GM12878 (cell line): ENCODE measurements around the gene CENPH. TPM values are rescaled to one million over a fixed set of nuclear protein-coding genes. Genes with fewer than 3 reads are reported as not detected.
A peak's percentile ranks its signal among the peaks of the same experiment; 100 is the strongest.

Source experiments
- ATAC-seq: fragments of 200-7000 bp; cut with Tn5 transposase; 3 replicates; pipeline ENCODE4 v1.9.1; 2020; ENCODE audit warnings: mild to moderate bottlenecking, moderate library complexity
- BruUV-seq: library from RNA; stranded (reverse); fragments of 400-500 nt; replicated peaks from 2 replicates; lab custom pipeline; 2021; lab: Mats Ljungman, UMichigan
- CTCF ChIA-PET: fragments of 300-600 bp; sonication (Branson Sonifier 250); formaldehyde crosslinking; extraction: SDS; loops from one replicate; lab custom pipeline; 2021; ENCODE audit warnings: inconsistent platforms; lab: Yijun Ruan, JAX
- POLR2A ChIA-PET: fragments of 350-600 bp; formaldehyde crosslinking; extraction: SDS; loops from one replicate; lab custom pipeline; 2021; ENCODE audit warnings: inconsistent platforms; lab: Charles Lee
- RAD21 ChIA-PET: fragments of 300-600 bp; sonication (Branson Sonifier 250); formaldehyde crosslinking; loops from one replicate; lab custom pipeline; 2023; ENCODE audit warnings: antibody characterized with exemption; ENCODE audit not compliant: unreplicated experiment; lab: Charles Lee
- SMC1A ChIA-PET: fragments of 300-600 bp; sonication (Branson Sonifier 250); formaldehyde crosslinking; loops from one replicate; lab custom pipeline; 2023; ENCODE audit not compliant: unreplicated experiment, uncharacterized antibody; lab: Charles Lee
- DNase-seq: peaks from one replicate; pipeline ENCODE4 v3.0.0-alpha.2; 2011; ENCODE audit warnings: low read depth, low spot score
- FAIRE-seq: peaks from 3 replicates; lab custom pipeline; 2011; peaks lifted over from hg19 to GRCh38; lab: Jason Lieb, UNC
- H2AFZ ChIP-seq: 2 replicates; pipeline ENCODE4 v1.6.0; 2011; ENCODE audit warnings: low read depth, low read length, control low read depth; ENCODE audit not compliant: control insufficient read depth
- H3K27ac ChIP-seq: 2 replicates; pipeline ENCODE4 v1.5.1; 2011; ENCODE audit warnings: control low read depth; ENCODE audit not compliant: control insufficient read depth, insufficient read depth
- H3K27me3 ChIP-seq, 2 experiments: replicated peaks in 1 of 2; 2 replicates each; pipeline versions ENCODE4 v1.6.0 to v1.6.1; 2011; ENCODE audit warnings: low read length in 1 of 2; ENCODE audit not compliant: control insufficient read depth in 2 of 2, insufficient read depth in 2 of 2
- H3K36me3 ChIP-seq, 2 experiments: 2 replicates each; pipeline ENCODE4 v1.5.1; 2011; ENCODE audit warnings: low read length in 1 of 2; ENCODE audit not compliant: control insufficient read depth in 2 of 2, insufficient read depth in 2 of 2
- H3K4me1 ChIP-seq: 2 replicates; pipeline ENCODE4 v1.6.1; 2011; ENCODE audit warnings: mild to moderate bottlenecking, low read length, moderate library complexity, mixed read lengths; ENCODE audit not compliant: control insufficient read depth, insufficient read depth
- H3K4me2 ChIP-seq: 2 replicates; pipeline ENCODE4 v1.6.0; 2011; ENCODE audit warnings: control low read depth; ENCODE audit not compliant: control insufficient read depth, insufficient read depth
- H3K4me3 ChIP-seq: fragments of 200-600 bp; sonication (generic); 2 replicates; pipeline ENCODE4 v1.5.1; 2016
- H3K79me2 ChIP-seq: 2 replicates; pipeline ENCODE4 v1.6.0; 2011; ENCODE audit warnings: low read length; ENCODE audit not compliant: control insufficient read depth, insufficient read depth
- H3K9ac ChIP-seq: 2 replicates; pipeline ENCODE4 v1.8.0; 2011; ENCODE audit warnings: low read length, control low read depth, mixed read lengths; ENCODE audit not compliant: control insufficient read depth, insufficient read depth
- H3K9me3 ChIP-seq: replicated peaks from 3 replicates; pipeline ENCODE4 v1.5.1; 2011; ENCODE audit warnings: mild to moderate bottlenecking, low read length; ENCODE audit not compliant: control insufficient read depth, insufficient read depth
- H4K20me1 ChIP-seq: 2 replicates; pipeline ENCODE4 v1.6.0; 2011; ENCODE audit not compliant: control insufficient read depth, insufficient read depth
- CBFB ChIP-seq: IDR thresholded peaks from 2 replicates; pipeline ENCODE4 v1.6.1; 2016; ENCODE audit warnings: antibody characterized with exemption, low read depth
- CHD1 ChIP-seq: IDR thresholded peaks from 2 replicates; pipeline ENCODE4 v1.6.1; 2012; ENCODE audit warnings: low read depth, low read length, improper control_type of control experiment
- GATAD2B ChIP-seq: fragments of 450-650 bp; conservative IDR thresholded peaks from 2 replicates; pipeline ENCODE4 v1.6.1; 2017; ENCODE audit warnings: low read depth, mild to moderate bottlenecking, moderate library complexity
- HDAC6 ChIP-seq: fragments of 200-600 bp; sonication (generic); IDR thresholded peaks from one replicate; pipeline ENCODE4 v1.8.0; 2017; ENCODE audit warnings: antibody characterized with exemption; ENCODE audit not compliant: unreplicated experiment
- MEF2B ChIP-seq: fragments of 450-650 bp; IDR thresholded peaks from 2 replicates; pipeline ENCODE4 v1.6.1; 2018; ENCODE audit warnings: mild to moderate bottlenecking, moderate library complexity; ENCODE audit not compliant: partially characterized antibody, poor library complexity, severe bottlenecking
- NFYB ChIP-seq: IDR thresholded peaks from 2 replicates; pipeline ENCODE4 v1.6.1; 2011; ENCODE audit warnings: low read depth, mild to moderate bottlenecking, low read length, improper control_type of control experiment, moderate library complexity; ENCODE audit not compliant: insufficient read depth
- PAX8 ChIP-seq: fragments of 450-650 bp; IDR thresholded peaks from 2 replicates; pipeline ENCODE4 v1.6.1; 2017; ENCODE audit warnings: mild to moderate bottlenecking, moderate library complexity
- SKIL ChIP-seq: fragments of 450-650 bp; IDR thresholded peaks from 2 replicates; pipeline ENCODE4 v1.6.1; 2017; ENCODE audit warnings: mild to moderate bottlenecking, low read depth, inconsistent platforms; ENCODE audit not compliant: poor library complexity, severe bottlenecking
- ZSCAN29 ChIP-seq: fragments of 450-650 bp; IDR thresholded peaks from 2 replicates; pipeline ENCODE4 v1.6.1; 2017; ENCODE audit warnings: mild to moderate bottlenecking, moderate library complexity
- WGBS: methylation state at CpG from one replicate; pipeline ENCODE4 v1.1.6; 2016; ENCODE audit warnings: low lambda C conversion rate; ENCODE audit not compliant: insufficient replicate concordance, insufficient coverage; ENCODE audit errors: missing lambda C conversion rate; 5-methylcytosine and 5-hydroxymethylcytosine counted together
- in situ Hi-C: fragments of 300-500 bp; cut with MboI; formaldehyde crosslinking; loops from 9 replicates; pipeline ENCODE4 v1.14.3; 2018; ENCODE audit warnings: mixed read lengths
- intact Hi-C: fragments of 100-400 bp; cut with micrococcal nuclease; formaldehyde crosslinking; loops from one replicate; pipeline ENCODE4 v1.14.2; 2022; ENCODE audit not compliant: unreplicated experiment
- polyA plus RNA-seq, 11 experiments: library from polyadenylated mRNA; depleted of rRNA in 4 of 11; unstranded in 6 of 11; stranded (reverse) in 5 of 11; fragments of >200 nt; fragmentation: Nextera tagmentation in 4 of 11; fragmentation: Illumina TruSeq in 1 of 11; extraction: Ambion mirVana in 4 of 11; extraction: Trizol in 1 of 11; gene quantifications; 1 replicate in 1 of 11; 2 replicates in 10 of 11; pipeline versions ENCODE4 v1.2.1 to v1.2.3, GENCODE V29; 2011 to 2016; ENCODE audit warnings: inconsistent platforms in 2 of 11, missing spikeins in 2 of 11, low read depth in 1 of 11
- total RNA-seq, 4 experiments: library from RNA; depleted of rRNA in 3 of 4; stranded (reverse); fragments of >200 nt in 3 of 4; fragmentation: Illumina TruSeq in 1 of 4; extraction: Trizol in 1 of 4; gene quantifications; 2 replicates each; pipeline versions ENCODE4 v1.2.1 to v1.2.3, GENCODE V29; 2013 to 2021
- TF ChIP-seq, protein P1 (sequence below): fragments of 450-650 bp; IDR thresholded peaks from 2 replicates; pipeline ENCODE4 v1.6.1; 2017; ENCODE audit warnings: low read depth, mild to moderate bottlenecking, moderate library complexity
- TF ChIP-seq, protein P2 (sequence below): fragments of 450-650 bp; IDR thresholded peaks from 2 replicates; pipeline ENCODE4 v1.6.1; 2017; ENCODE audit warnings: mild to moderate bottlenecking, moderate library complexity

Gene CENPH
- total and polyA plus RNA-seq, 10 of the 15 experiments (the other 5 are each of a cell fraction or from before 2014, with no cell fraction given), result 7.3 to 65.6 (median 45.9) TPM

DNA sequence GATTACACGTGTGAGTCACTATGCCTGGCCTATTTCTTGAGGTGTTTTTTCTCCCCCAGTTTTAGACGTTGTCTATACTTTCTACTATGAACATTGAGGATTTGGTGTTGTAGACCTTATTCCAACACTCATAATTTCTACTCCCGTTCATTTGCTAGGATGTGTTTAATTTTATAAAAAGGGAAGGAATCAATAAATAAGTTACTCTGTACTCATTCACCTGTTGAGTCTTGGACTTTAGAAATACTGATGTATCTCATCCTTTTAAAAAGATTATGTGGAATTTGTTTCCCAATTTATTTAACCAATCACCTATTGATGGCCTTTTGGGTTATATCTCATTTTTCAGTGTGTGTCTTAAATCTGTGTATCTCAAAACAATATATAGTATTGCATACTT lies 48.5 kb downstream of the CENPH start:
- RAD21 ChIA-PET, result no interaction called here
- ATAC-seq (no peak), FAIRE-seq (no peak)
- TF ChIP-seq MEF2B (no peak), PAX8 (no peak), GATAD2B (no peak), SKIL (no peak), CHD1 (no peak), CBFB (no peak), ZSCAN29 (no peak), NFYB (no peak), HDAC6 (no peak)
- TF ChIP-seq, protein P1, sequence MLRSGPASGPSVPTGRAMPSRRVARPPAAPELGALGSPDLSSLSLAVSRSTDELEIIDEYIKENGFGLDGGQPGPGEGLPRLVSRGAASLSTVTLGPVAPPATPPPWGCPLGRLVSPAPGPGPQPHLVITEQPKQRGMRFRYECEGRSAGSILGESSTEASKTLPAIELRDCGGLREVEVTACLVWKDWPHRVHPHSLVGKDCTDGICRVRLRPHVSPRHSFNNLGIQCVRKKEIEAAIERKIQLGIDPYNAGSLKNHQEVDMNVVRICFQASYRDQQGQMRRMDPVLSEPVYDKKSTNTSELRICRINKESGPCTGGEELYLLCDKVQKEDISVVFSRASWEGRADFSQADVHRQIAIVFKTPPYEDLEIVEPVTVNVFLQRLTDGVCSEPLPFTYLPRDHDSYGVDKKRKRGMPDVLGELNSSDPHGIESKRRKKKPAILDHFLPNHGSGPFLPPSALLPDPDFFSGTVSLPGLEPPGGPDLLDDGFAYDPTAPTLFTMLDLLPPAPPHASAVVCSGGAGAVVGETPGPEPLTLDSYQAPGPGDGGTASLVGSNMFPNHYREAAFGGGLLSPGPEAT, result no peak
- TF ChIP-seq, protein P2, sequence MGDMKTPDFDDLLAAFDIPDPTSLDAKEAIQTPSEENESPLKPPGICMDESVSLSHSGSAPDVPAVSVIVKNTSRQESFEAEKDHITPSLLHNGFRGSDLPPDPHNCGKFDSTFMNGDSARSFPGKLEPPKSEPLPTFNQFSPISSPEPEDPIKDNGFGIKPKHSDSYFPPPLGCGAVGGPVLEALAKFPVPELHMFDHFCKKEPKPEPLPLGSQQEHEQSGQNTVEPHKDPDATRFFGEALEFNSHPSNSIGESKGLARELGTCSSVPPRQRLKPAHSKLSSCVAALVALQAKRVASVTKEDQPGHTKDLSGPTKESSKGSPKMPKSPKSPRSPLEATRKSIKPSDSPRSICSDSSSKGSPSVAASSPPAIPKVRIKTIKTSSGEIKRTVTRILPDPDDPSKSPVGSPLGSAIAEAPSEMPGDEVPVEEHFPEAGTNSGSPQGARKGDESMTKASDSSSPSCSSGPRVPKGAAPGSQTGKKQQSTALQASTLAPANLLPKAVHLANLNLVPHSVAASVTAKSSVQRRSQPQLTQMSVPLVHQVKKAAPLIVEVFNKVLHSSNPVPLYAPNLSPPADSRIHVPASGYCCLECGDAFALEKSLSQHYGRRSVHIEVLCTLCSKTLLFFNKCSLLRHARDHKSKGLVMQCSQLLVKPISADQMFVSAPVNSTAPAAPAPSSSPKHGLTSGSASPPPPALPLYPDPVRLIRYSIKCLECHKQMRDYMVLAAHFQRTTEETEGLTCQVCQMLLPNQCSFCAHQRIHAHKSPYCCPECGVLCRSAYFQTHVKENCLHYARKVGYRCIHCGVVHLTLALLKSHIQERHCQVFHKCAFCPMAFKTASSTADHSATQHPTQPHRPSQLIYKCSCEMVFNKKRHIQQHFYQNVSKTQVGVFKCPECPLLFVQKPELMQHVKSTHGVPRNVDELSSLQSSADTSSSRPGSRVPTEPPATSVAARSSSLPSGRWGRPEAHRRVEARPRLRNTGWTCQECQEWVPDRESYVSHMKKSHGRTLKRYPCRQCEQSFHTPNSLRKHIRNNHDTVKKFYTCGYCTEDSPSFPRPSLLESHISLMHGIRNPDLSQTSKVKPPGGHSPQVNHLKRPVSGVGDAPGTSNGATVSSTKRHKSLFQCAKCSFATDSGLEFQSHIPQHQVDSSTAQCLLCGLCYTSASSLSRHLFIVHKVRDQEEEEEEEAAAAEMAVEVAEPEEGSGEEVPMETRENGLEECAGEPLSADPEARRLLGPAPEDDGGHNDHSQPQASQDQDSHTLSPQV, result no peak

More for the DNA sequence above, 48.5 kb downstream of the CENPH start:
- no peak overlapping the region for H3K9ac ChIP-seq
- WGBS, result 93% methylated on average over 3 of the region's 3 CpGs
- no peaks in the 10 kb centered on the region; the same call in 2 of the 3 replicates for H3K9me3 ChIP-seq
- no peak overlapping the region for H3K4me3 ChIP-seq
- H3K27ac ChIP-seq, result no peak overlapping the region
- no peaks in the 10 kb centered on the region for H3K27me3 ChIP-seq
- peak overlapping the region; percentile 7; the same call in 1 of the 2 replicates for H3K4me2 ChIP-seq
- H3K4me1 ChIP-seq, result no peaks in the 10 kb centered on the region; the same call in 1 of the 2 replicates
- no peak for DNase-seq
- H3K79me2 ChIP-seq, result peaks cover 27% of the 10 kb centered on the region
- CTCF ChIA-PET, result interaction anchor here (1.0 kb wide), 1 partner anchor 144 kb away, joined by 4 read pairs; the partner anchor contains the start of gene SLC30A5
- POLR2A ChIA-PET, result interaction anchor here (0.6 to 1.2 kb wide), 3 partner anchors 48 to 195 kb away, joined by 3 to 4 read pairs (median 3); no protein-coding TSS in a partner anchor
- no peaks in the 10 kb centered on the region for H4K20me1 ChIP-seq
- in situ Hi-C loops (no loop called here), intact Hi-C loops (loop anchor here (5.0 to 10.0 kb wide), 2 partner anchors 127 to 146 kb away; partner anchors contain the start of genes AK6, RAD17, SLC30A5 and TAF9)
- peaks cover 0 to 3% of the 10 kb centered on the region in 2 experiments; a peak in 2 of 4 replicates for H3K36me3 ChIP-seq
- no TSS peak for BruUV-seq
- no peak overlapping the region for H2AFZ ChIP-seq
- SMC1A ChIA-PET, result interaction anchor here (1.1 to 1.3 kb wide), 2 partner anchors 11 to 29 kb away, joined by 3 to 4 read pairs; no protein-coding TSS in a partner anchor
